HCT116 (cell line): ENCODE data around the gene NFIX. TPM values are rescaled to one million over a fixed set of nuclear protein-coding genes. Genes with fewer than 3 reads are reported as not detected.

Experiments used
- MAX ChIP-seq: IDR thresholded peaks from 2 replicates; pipeline ENCODE4 v1.6.1; 2012
- RAD21 ChIP-seq: IDR thresholded peaks from 2 replicates; pipeline ENCODE4 v1.6.1; 2012; ENCODE audit warnings: low read depth, mild to moderate bottlenecking
- SIN3A ChIP-seq: IDR thresholded peaks from 2 replicates; pipeline ENCODE4 v1.6.1; 2012; ENCODE audit warnings: low read depth
- SRF ChIP-seq: IDR thresholded peaks from 2 replicates; pipeline ENCODE4 v1.6.1; 2012; ENCODE audit warnings: low read depth
- TCF7L2 ChIP-seq: IDR thresholded peaks from 2 replicates; pipeline ENCODE4 v1.7.0; 2011; ENCODE audit warnings: borderline replicate concordance, inconsistent platforms; ENCODE audit not compliant: insufficient read depth, insufficient read length; ENCODE audit errors: extremely low read depth
- YY1 ChIP-seq: IDR thresholded peaks from 2 replicates; pipeline ENCODE4 v1.6.1; 2011; ENCODE audit warnings: low read length, low read depth, moderate library complexity, mild to moderate bottlenecking; ENCODE audit not compliant: insufficient replicate concordance; ENCODE audit errors: extremely low read depth
- ZFX ChIP-seq: fragments of 450-650 bp; IDR thresholded peaks from 2 replicates; pipeline ENCODE4 v1.6.1; 2017
- total RNA-seq: library from RNA; stranded (reverse); gene quantifications from one replicate; pipeline ENCODE4 v1.2.1, GENCODE V29; 2021; ENCODE audit not compliant: unreplicated experiment
- TF ChIP-seq, protein P1 (sequence below): IDR thresholded peaks from 2 replicates; pipeline ENCODE4 v1.6.1; 2012; ENCODE audit warnings: low read depth
- TF ChIP-seq, protein P2 (sequence below): IDR thresholded peaks from 2 replicates; pipeline ENCODE4 v1.6.1; 2011; ENCODE audit warnings: mild to moderate bottlenecking, low read length, moderate library complexity; ENCODE audit not compliant: insufficient replicate concordance; ENCODE audit errors: extremely low read depth

The NFIX gene
- total RNA-seq, 1 experiment from 2014 or later: 34.8 TPM

GRCh38 chr19:13138916-13139198 lies 143.6 kb downstream of the NFIX start (continued):
- TF ChIP-seq, protein P1, sequence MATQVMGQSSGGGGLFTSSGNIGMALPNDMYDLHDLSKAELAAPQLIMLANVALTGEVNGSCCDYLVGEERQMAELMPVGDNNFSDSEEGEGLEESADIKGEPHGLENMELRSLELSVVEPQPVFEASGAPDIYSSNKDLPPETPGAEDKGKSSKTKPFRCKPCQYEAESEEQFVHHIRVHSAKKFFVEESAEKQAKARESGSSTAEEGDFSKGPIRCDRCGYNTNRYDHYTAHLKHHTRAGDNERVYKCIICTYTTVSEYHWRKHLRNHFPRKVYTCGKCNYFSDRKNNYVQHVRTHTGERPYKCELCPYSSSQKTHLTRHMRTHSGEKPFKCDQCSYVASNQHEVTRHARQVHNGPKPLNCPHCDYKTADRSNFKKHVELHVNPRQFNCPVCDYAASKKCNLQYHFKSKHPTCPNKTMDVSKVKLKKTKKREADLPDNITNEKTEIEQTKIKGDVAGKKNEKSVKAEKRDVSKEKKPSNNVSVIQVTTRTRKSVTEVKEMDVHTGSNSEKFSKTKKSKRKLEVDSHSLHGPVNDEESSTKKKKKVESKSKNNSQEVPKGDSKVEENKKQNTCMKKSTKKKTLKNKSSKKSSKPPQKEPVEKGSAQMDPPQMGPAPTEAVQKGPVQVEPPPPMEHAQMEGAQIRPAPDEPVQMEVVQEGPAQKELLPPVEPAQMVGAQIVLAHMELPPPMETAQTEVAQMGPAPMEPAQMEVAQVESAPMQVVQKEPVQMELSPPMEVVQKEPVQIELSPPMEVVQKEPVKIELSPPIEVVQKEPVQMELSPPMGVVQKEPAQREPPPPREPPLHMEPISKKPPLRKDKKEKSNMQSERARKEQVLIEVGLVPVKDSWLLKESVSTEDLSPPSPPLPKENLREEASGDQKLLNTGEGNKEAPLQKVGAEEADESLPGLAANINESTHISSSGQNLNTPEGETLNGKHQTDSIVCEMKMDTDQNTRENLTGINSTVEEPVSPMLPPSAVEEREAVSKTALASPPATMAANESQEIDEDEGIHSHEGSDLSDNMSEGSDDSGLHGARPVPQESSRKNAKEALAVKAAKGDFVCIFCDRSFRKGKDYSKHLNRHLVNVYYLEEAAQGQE: no peak
- no peak for TF ChIP-seq MAX
- no peak for TF ChIP-seq TCF7L2
- no peak for TF ChIP-seq ZFX
- no peak for TF ChIP-seq SRF
- TF ChIP-seq SIN3A: no peak
- TF ChIP-seq YY1: no peak
- TF ChIP-seq, protein P2, sequence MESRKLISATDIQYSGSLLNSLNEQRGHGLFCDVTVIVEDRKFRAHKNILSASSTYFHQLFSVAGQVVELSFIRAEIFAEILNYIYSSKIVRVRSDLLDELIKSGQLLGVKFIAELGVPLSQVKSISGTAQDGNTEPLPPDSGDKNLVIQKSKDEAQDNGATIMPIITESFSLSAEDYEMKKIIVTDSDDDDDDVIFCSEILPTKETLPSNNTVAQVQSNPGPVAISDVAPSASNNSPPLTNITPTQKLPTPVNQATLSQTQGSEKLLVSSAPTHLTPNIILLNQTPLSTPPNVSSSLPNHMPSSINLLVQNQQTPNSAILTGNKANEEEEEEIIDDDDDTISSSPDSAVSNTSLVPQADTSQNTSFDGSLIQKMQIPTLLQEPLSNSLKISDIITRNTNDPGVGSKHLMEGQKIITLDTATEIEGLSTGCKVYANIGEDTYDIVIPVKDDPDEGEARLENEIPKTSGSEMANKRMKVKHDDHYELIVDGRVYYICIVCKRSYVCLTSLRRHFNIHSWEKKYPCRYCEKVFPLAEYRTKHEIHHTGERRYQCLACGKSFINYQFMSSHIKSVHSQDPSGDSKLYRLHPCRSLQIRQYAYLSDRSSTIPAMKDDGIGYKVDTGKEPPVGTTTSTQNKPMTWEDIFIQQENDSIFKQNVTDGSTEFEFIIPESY: no peak
- TF ChIP-seq RAD21: no peak
